Sigmoid colon (tissue), 4 donors: ENCODE data around the gene MAPKAP1.

Source experiments
- CTCF ChIP-seq, 4 experiments: fragments of 450-650 bp in 3 of 4; fragments of 200-600 bp in 1 of 4; IDR thresholded peaks; one replicate each; pipeline ENCODE4 v1.5.1; 2016 to 2019; ENCODE audit warnings: antibody characterized with exemption in 4 of 4, mild to moderate bottlenecking in 3 of 4, moderate library complexity in 2 of 4
- EP300 ChIP-seq, 4 donors: sonication (generic); formaldehyde crosslinking; IDR thresholded peaks; one replicate each; pipeline ENCODE4 v1.6.1; 2017; ENCODE audit warnings: antibody characterized with exemption in 4 of 4
- POLR2A ChIP-seq, 2 donors: fragments of 450-650 bp; IDR thresholded peaks; one replicate each; pipeline ENCODE4 v1.6.1; 2016; ENCODE audit warnings: antibody characterized with exemption in 2 of 2, mild to moderate bottlenecking in 2 of 2, moderate library complexity in 2 of 2
- POLR2AphosphoS5 ChIP-seq, 4 donors: sonication (generic); formaldehyde crosslinking; IDR thresholded peaks; one replicate each; pipeline ENCODE4 v1.6.1; 2017; ENCODE audit warnings: antibody characterized with exemption in 4 of 4

GRCh38 chr9:125601961-125602360 is 105.0 kb downstream of the MAPKAP1 start:
- TF ChIP-seq CTCF (IDR thresholded peaks at IDR 0.05) (no peak), POLR2A (IDR thresholded peaks at IDR 0.05) (no peak), POLR2AphosphoS5 (IDR thresholded peaks at IDR 0.05) (no peak), EP300 (IDR thresholded peaks at IDR 0.05) (no peak)
